HG02885 (cell line): ENCODE data around the gene ITM2C.

Experiments used
- ATAC-seq: cut with Tn5 transposase; IDR thresholded peaks from one replicate; pipeline ENCODE4 v1.9.1; 2021; ENCODE audit warnings: mild to moderate bottlenecking; ENCODE audit not compliant: unreplicated experiment, poor library complexity

ITM2C gene

GRCh38 chr2:230889911-230890601, 25.3 kb downstream of the ITM2C start:
- no peak for ATAC-seq

- no peak for ATAC-seq
Observed at GRCh38 chr2:230890646-230891045, 25.9 kb downstream of the ITM2C start.

- no peak for ATAC-seq
Observed at GRCh38 chr2:230891064-230891463, 26.3 kb downstream of the ITM2C start.

GRCh38 chr2:230891509-230891908, 26.8 kb downstream of the ITM2C start:
- ATAC-seq: no peak

- peak; percentile 73 for ATAC-seq
Observed at GRCh38 chr2:230893338-230893737, 28.6 kb downstream of the ITM2C start.

GRCh38 chr2:230893841-230894781, 29.4 kb downstream of the ITM2C start:
- ATAC-seq: peak; percentile 57

GRCh38 chr2:230895536-230896345, 31.0 kb downstream of the ITM2C start:
- ATAC-seq: no peak

GRCh38 chr2:230896346-230897115, 31.8 kb downstream of the ITM2C start:
- ATAC-seq: no peak

- no peak for ATAC-seq
Observed at GRCh38 chr2:230898016-230898712, 33.4 kb downstream of the ITM2C start.

GRCh38 chr2:230898713-230899091, 34.0 kb downstream of the ITM2C start:
- ATAC-seq: no peak

GRCh38 chr2:230899287-230899686, 34.5 kb downstream of the ITM2C start:
- ATAC-seq: no peak

- ATAC-seq: no peak
Observed at GRCh38 chr2:230899786-230900185, 35.0 kb downstream of the ITM2C start.

GRCh38 chr2:230900336-230900995, 35.7 kb downstream of the ITM2C start:
- ATAC-seq: no peak

GRCh38 chr2:230901006-230901405, 36.3 kb downstream of the ITM2C start:
- ATAC-seq: no peak

- peak; percentile 75 for ATAC-seq
Observed at GRCh38 chr2:230902180-230902899, 37.6 kb downstream of the ITM2C start.

GRCh38 chr2:230903231-230904150, 38.7 kb downstream of the ITM2C start:
- no peak for ATAC-seq

- no peak for ATAC-seq
Observed at GRCh38 chr2:230904856-230905447, 40.2 kb downstream of the ITM2C start.
